Endothelial cell of umbilical vein (primary cell): ENCODE data around the gene TMEM131.

Experiments used
- CTCF ChIP-seq, 2 donors: IDR thresholded peaks; 1 replicate in 1 of 2; 2 replicates in 1 of 2; pipeline ENCODE4 v1.5.1; 2011; ENCODE audit warnings: low read length in 2 of 2, mild to moderate bottlenecking in 2 of 2, moderate library complexity in 2 of 2, control low read depth in 1 of 2, inconsistent platforms in 1 of 2, low read depth in 1 of 2; ENCODE audit not compliant: insufficient read depth in 1 of 2; ENCODE audit errors: extremely low read depth in 1 of 2
- EZH2 ChIP-seq: IDR thresholded peaks from 2 replicates; pipeline ENCODE4 v1.6.1; 2012; ENCODE audit warnings: borderline replicate concordance, low read depth, mild to moderate bottlenecking, moderate library complexity, low read length, inconsistent platforms; ENCODE audit not compliant: severe bottlenecking
- FOS ChIP-seq: IDR thresholded peaks from 2 replicates; pipeline ENCODE4 v1.6.1; 2011; ENCODE audit warnings: mild to moderate bottlenecking, low read length, moderate library complexity, borderline replicate concordance; ENCODE audit not compliant: insufficient read depth
- POLR2A ChIP-seq: IDR thresholded peaks from 2 replicates; pipeline ENCODE4 v1.6.1; 2012; ENCODE audit warnings: low read depth, mild to moderate bottlenecking, control low read depth, low read length
- POLR2AphosphoS5 ChIP-seq: IDR thresholded peaks from 2 replicates; pipeline ENCODE4 v1.6.1; 2012; ENCODE audit warnings: low read depth, mild to moderate bottlenecking, control low read depth, low read length, moderate library complexity; ENCODE audit not compliant: insufficient read depth

- no peak for TF ChIP-seq CTCF (IDR thresholded peaks at IDR 0.05; ENCODE audit: extremely low read depth in 1 of 2, insufficient read depth in 1 of 2, low read depth in 1 of 2, low read length in 2 of 2)
- TF ChIP-seq POLR2A = no peak
- no peak for TF ChIP-seq EZH2
- TF ChIP-seq FOS = no peak
- TF ChIP-seq POLR2AphosphoS5 = no peak
Measured at GRCh38 chr2:97714950-97715652, 280.6 kb downstream of the TMEM131 start.
